Gastroesophageal sphincter (tissue), 3 donors: Measurements from ENCODE around the gene ZNF487.

ENCODE experiments used
- POLR2A ChIP-seq, 2 donors: fragments of 450-650 bp; IDR thresholded peaks; one replicate each; pipeline ENCODE4 v1.6.1; 2017; ENCODE audit warnings: antibody characterized with exemption in 2 of 2, mild to moderate bottlenecking in 2 of 2, moderate library complexity in 1 of 2
- TF ChIP-seq, protein P1 (sequence below), 4 experiments: fragments of 200-600 bp in 2 of 4; fragments of 450-650 bp in 2 of 4; sonication (generic) in 1 of 4; IDR thresholded peaks; one replicate each; pipeline ENCODE4 v1.5.1; 2017 to 2019; ENCODE audit warnings: antibody characterized with exemption in 4 of 4, mild to moderate bottlenecking in 2 of 4, moderate library complexity in 2 of 4

DNA sequence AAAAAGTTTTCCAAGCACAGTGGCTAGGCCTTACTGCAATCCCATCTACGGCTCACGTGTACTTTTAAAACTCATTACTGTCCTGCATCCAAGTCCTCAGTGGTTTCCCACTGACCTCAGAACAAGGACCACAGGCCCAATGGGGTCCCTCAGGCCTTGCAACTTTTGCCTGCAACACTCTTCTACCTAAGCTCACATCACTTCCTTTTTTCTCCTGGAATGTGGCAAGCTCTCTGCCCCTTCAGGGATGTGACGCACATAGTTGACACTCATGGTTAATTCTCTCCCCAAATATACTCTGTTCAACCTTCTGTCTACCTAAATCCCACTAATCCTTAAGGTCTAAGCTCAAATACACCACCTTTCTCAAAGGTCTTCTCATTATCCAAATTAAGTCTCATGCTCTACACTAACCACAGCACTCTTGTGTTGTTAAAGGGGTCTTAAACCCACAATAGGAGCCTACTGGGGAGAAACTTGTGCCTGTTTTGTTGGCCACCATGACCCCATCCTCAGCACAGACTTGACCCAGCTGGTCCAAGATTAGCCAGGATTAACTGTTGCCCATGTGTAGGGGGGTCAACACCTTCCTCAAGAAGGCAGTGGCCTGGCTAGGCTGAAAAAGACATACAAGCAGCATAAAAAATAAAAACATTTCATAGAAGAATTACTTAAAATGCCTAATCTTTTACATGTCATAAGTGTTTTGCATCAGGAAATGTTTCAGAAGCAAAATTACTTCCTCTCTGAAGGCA is 43.1 kb upstream of the ZNF487 start:
- TF ChIP-seq, protein P1, sequence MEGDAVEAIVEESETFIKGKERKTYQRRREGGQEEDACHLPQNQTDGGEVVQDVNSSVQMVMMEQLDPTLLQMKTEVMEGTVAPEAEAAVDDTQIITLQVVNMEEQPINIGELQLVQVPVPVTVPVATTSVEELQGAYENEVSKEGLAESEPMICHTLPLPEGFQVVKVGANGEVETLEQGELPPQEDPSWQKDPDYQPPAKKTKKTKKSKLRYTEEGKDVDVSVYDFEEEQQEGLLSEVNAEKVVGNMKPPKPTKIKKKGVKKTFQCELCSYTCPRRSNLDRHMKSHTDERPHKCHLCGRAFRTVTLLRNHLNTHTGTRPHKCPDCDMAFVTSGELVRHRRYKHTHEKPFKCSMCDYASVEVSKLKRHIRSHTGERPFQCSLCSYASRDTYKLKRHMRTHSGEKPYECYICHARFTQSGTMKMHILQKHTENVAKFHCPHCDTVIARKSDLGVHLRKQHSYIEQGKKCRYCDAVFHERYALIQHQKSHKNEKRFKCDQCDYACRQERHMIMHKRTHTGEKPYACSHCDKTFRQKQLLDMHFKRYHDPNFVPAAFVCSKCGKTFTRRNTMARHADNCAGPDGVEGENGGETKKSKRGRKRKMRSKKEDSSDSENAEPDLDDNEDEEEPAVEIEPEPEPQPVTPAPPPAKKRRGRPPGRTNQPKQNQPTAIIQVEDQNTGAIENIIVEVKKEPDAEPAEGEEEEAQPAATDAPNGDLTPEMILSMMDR (IDR thresholded peaks at IDR 0.05), result no peak
- TF ChIP-seq POLR2A (IDR thresholded peaks at IDR 0.05), result no peak
